H1 (cell line): ENCODE data around the gene PARM1. TPM values are rescaled to one million over a fixed set of nuclear protein-coding genes. Genes with fewer than 3 reads are reported as not detected.

Experiments
- BACH1 ChIP-seq: IDR thresholded peaks from 2 replicates; pipeline ENCODE4 v1.6.1; 2012; ENCODE audit warnings: low read length, improper control_type of control experiment
- CHD1 ChIP-seq: IDR thresholded peaks from 2 replicates; pipeline ENCODE4 v1.6.1; 2012; ENCODE audit warnings: low read depth, low read length, improper control_type of control experiment
- EP300 ChIP-seq, 2 experiments: IDR thresholded peaks; 1 replicate in 1 of 2; 2 replicates in 1 of 2; pipeline ENCODE4 v1.6.1; 2011 to 2012; ENCODE audit warnings: low read depth in 2 of 2, low read length in 2 of 2, mild to moderate bottlenecking in 2 of 2, borderline replicate concordance in 1 of 2, inconsistent platforms in 1 of 2, moderate library complexity in 1 of 2
- GTF2F1 ChIP-seq: IDR thresholded peaks from 2 replicates; pipeline ENCODE4 v1.6.1; 2012; ENCODE audit warnings: low read depth, low read length, improper control_type of control experiment, borderline replicate concordance
- JUN ChIP-seq: IDR thresholded peaks from 2 replicates; pipeline ENCODE4 v1.6.1; 2011; ENCODE audit warnings: low read depth, mild to moderate bottlenecking, improper control_type of control experiment, low read length
- RFX5 ChIP-seq: IDR thresholded peaks from 2 replicates; pipeline ENCODE4 v1.6.1; 2011; ENCODE audit warnings: low read depth, low read length, improper control_type of control experiment, borderline replicate concordance
- RXRA ChIP-seq: IDR thresholded peaks from 2 replicates; pipeline ENCODE4 v1.6.1; 2011; ENCODE audit warnings: low read depth, mild to moderate bottlenecking, low read length, moderate library complexity; ENCODE audit not compliant: insufficient read depth
- SUZ12 ChIP-seq: fragments of 200-600 bp; sonication (generic); IDR thresholded peaks from 2 replicates; pipeline ENCODE4 v1.6.1; 2012; ENCODE audit warnings: mild to moderate bottlenecking, inconsistent platforms, low read length, moderate library complexity, mixed read lengths
- USF2 ChIP-seq: IDR thresholded peaks from 2 replicates; pipeline ENCODE4 v1.6.1; 2011; ENCODE audit warnings: low read length, improper control_type of control experiment
- polyA plus RNA-seq, 7 experiments: library from polyadenylated mRNA; depleted of rRNA in 3 of 7; stranded (reverse) in 5 of 7; unstranded in 2 of 7; fragments of >200 nt in 5 of 7; fragments of 200-250 nt in 2 of 7; gene quantifications; 1 replicate in 5 of 7; 2 replicates in 1 of 7; 4 replicates in 1 of 7; pipeline versions ENCODE4 v1.2.1 to v1.2.3, GENCODE V29; 2011 to 2013; ENCODE audit warnings: missing spikeins in 2 of 7, mixed read lengths in 2 of 7
- total RNA-seq: library from RNA; stranded (reverse); fragmentation: NEBNext Ultra II Directional; extraction: Animal tissue kit (Norgen Biotek cat#: 25700); gene quantifications from 2 replicates; pipeline ENCODE4 v1.2.1, GENCODE V29; 2021

PARM1 gene
- total and polyA plus RNA-seq, 2 of the 8 experiments (the other 6 are each of a cell fraction or from before 2014, with no cell fraction given) = 2.0 to 5.3 TPM

GRCh38 chr4:75011131-75011795, 78.3 kb downstream of the PARM1 start (continued):
- TF ChIP-seq RFX5 = no peak
- no peak for TF ChIP-seq JUN
- TF ChIP-seq CHD1 = no peak
- TF ChIP-seq EP300 (IDR thresholded peaks at IDR 0.05; ENCODE audit: borderline replicate concordance in 1 of 2, low read depth in 2 of 2, low read length in 2 of 2) = no peak
- no peak for TF ChIP-seq BACH1
- no peak for TF ChIP-seq GTF2F1
- no peak for TF ChIP-seq SUZ12
- no peak for TF ChIP-seq USF2
- no peak for TF ChIP-seq RXRA
